OCI-LY3 (cell line): Measurements from ENCODE around the gene TRIM44.

Experiments used
- CTCF ChIP-seq: fragments of 200-600, 300-600 bp; sonication (generic); IDR thresholded peaks from 2 replicates; pipeline ENCODE4 v1.5.1; 2014; ENCODE audit warnings: antibody characterized with exemption, low read length, low read depth
- EZH2phosphoT487 ChIP-seq: fragments of 200-600 bp; shearing (Covaris generic); IDR thresholded peaks from 2 replicates; pipeline ENCODE4 v1.6.1; 2018; ENCODE audit warnings: antibody characterized with exemption, mixed run types, low read depth

- TF ChIP-seq CTCF: no peak
- TF ChIP-seq EZH2phosphoT487: no peak
Observed at GRCh38 chr11:35671396-35672127, 9.0 kb downstream of the TRIM44 start.
